GM23338 (cell line): Measurements from ENCODE around the gene PRM1. TPM values are rescaled to one million over a fixed set of nuclear protein-coding genes. Genes with fewer than 3 reads are reported as not detected.

Source experiments
- CREB1 ChIP-seq: fragments of 250-450 bp; sonication (Bioruptor Pico); IDR thresholded peaks from 2 replicates; pipeline ENCODE4 v1.5.0; 2020; ENCODE audit warnings: low read depth, mild to moderate bottlenecking, moderate library complexity
- CTCF ChIP-seq, 2 experiments: fragments of 200-600 bp in 1 of 2; sonication (generic) in 1 of 2; conservative IDR thresholded peaks; 2 replicates each; pipeline versions ENCODE4 v1.5.1 to v1.6.1; 2016 to 2017; ENCODE audit warnings: antibody characterized with exemption in 2 of 2, low read depth in 2 of 2, mild to moderate bottlenecking in 2 of 2, moderate library complexity in 1 of 2
- ETS1 ChIP-seq: IDR thresholded peaks from 2 replicates; pipeline ENCODE4 v1.6.1; 2016; ENCODE audit warnings: antibody characterized with exemption
- EZH2 ChIP-seq: fragments of 200-600 bp; sonication (generic); IDR thresholded peaks from one replicate; pipeline ENCODE4 v1.8.0; 2017; ENCODE audit warnings: antibody characterized with exemption, mild to moderate bottlenecking, low read depth; ENCODE audit not compliant: unreplicated experiment
- EZH2phosphoT487 ChIP-seq: fragments of 200-600 bp; sonication (generic); IDR thresholded peaks from one replicate; pipeline ENCODE4 v1.8.1; 2018; ENCODE audit warnings: antibody characterized with exemption; ENCODE audit not compliant: unreplicated experiment
- JUNB ChIP-seq: IDR thresholded peaks from one replicate; pipeline ENCODE4 v1.6.1; 2016; ENCODE audit warnings: antibody characterized with exemption; ENCODE audit not compliant: unreplicated experiment
- NANOG ChIP-seq: IDR thresholded peaks from 2 replicates; pipeline ENCODE4 v1.6.1; 2016; ENCODE audit warnings: antibody characterized with exemption, borderline replicate concordance
- POLR2AphosphoS5 ChIP-seq: IDR thresholded peaks from 2 replicates; pipeline ENCODE4 v1.6.1; 2016; ENCODE audit warnings: antibody characterized with exemption, low read depth
- REST ChIP-seq: IDR thresholded peaks from one replicate; pipeline ENCODE4 v1.6.1; 2018; ENCODE audit warnings: antibody characterized with exemption; ENCODE audit not compliant: unreplicated experiment
- ZNF331 ChIP-seq: fragments of 250-450 bp; sonication (Bioruptor Pico); IDR thresholded peaks from 2 replicates; pipeline ENCODE4 v1.5.0; 2020; ENCODE audit warnings: low read depth, mild to moderate bottlenecking, moderate library complexity
- ZNF462 ChIP-seq: fragments of 250-450 bp; sonication (Bioruptor Pico); IDR thresholded peaks from 2 replicates; pipeline ENCODE4 v1.5.0; 2020; ENCODE audit warnings: mild to moderate bottlenecking, moderate library complexity
- polyA plus RNA-seq: library from polyadenylated mRNA; unstranded; fragments of >200 nt; fragmentation: Nextera tagmentation; extraction: Ambion mirVana; gene quantifications from 2 replicates; pipeline ENCODE4 v1.2.1, GENCODE V29; 2016
- total RNA-seq: library from RNA; depleted of rRNA; stranded (reverse); fragments of >200 nt; shearing (Covaris generic); gene quantifications from 2 replicates; pipeline ENCODE4 v1.2.3, GENCODE V29; 2014

PRM1 gene
- total and polyA plus RNA-seq, 2 experiments from 2014 or later: 1.2 TPM; not detected in 1

- TF ChIP-seq ZNF462 (CRISPR knock-in tag) (no peak), ETS1 (no peak), CTCF (conservative IDR thresholded peaks at IDR 0.05; ENCODE audit: low read depth in 2 of 2) (no peak), JUNB (no peak), POLR2AphosphoS5 (no peak), EZH2 (no peak), REST (no peak), NANOG (no peak), EZH2phosphoT487 (no peak), CREB1 (CRISPR knock-in tag) (no peak), ZNF331 (CRISPR knock-in tag) (no peak)
Measured at GRCh38 chr16:11238272-11239202, 42.6 kb downstream of the PRM1 start (continued).
